NCI-H82 (cell line): Measurements from ENCODE around the gene STX2.
A peak's percentile ranks its signal among the peaks of the same experiment; 100 is the strongest.
"Not testable (repeated sequence)": the region's sequence is repeated elsewhere in the genome, so short reads cannot be mapped to it uniquely, and the experiment has no call there.

Experiments used
- DNase-seq: peaks from one replicate; lab custom pipeline; 2025; lab: John Stamatoyannopoulos, UW

Gene STX2

DNA sequence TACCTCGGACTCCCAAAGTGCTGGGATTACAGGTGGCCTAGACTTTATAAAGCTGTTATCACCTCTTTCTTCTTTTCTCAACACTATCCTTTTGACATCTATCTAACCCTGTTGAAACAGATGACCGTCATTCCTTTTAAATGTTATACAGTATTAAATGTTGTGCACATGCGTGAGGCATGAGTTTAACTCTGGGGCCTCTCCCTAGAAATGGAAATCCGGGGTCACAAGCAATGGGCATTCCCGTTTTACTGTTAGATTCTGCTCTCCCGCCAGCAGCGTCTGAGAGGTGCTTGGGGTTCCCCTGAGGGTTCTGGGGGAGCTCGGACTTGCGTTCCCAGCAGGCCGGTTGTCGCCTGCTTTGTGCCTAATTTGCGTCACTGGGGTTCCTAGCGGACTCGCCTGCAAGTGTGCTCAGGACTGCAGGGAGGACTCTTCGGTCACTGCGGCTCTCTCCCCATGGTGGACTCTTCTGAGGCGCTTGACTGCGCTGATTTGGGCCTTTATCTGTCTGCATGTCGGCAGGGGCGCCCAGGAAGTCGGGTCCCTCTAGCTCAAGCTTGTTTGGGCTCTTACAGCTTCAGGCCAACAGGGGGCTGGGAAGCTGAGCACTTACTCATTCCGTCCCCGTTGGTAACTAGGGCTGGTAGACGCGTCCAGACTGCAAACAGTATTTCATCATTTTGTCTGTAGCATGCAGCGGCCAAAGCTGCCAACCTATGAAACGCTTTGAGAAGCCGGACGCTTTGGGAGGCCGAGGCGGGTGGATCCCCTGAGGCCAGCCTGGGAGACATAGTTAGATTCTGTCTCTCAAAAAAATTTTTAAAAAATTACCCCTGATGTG lies 31.6 kb upstream of the STX2 start:
- peak; percentile 75 for DNase-seq

DNA sequence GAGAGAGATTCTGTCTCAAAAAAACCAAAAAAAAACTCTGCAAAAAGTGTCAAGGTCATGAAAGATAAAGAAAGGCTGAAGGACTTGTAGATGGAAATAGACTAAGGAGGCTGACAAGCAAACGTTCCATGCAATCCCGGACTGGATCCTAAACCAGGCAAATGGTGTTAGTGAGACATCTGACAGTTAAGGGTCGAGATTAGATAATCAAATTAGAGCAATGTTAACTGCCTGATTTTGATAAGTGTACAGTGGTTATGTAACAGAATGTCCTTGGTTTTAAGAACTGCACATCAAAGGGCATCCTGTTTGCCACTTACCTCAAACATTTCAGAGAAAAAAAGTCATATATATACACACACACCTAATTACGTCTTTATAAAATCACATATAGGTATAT lies 29.4 kb upstream of the STX2 start:
- peak; percentile 21 for DNase-seq

GRCh38 chr12:130863298-130863697 lies 24.2 kb upstream of the STX2 start:
- no peak for DNase-seq

DNA sequence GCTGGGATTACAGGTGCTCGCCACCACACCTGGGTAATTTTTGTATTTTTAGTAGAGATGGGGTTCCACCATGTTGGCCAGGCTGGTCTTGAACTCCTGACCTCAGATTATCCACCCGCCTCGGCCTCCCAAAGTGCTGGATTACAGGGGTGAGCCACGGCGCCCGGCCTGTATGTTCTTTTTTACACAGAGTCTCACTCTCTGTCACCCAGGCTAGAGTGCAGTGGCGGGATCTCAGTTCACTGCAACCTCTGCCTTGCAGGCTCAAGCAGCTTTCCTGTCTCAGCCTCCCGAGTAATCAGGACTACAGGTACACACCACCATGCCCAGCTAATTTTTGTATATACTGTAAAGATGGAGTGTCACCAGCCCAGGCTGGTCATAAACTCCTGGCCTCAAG lies 23.7 kb upstream of the STX2 start:
- DNase-seq, result not testable (repeated sequence)

DNA sequence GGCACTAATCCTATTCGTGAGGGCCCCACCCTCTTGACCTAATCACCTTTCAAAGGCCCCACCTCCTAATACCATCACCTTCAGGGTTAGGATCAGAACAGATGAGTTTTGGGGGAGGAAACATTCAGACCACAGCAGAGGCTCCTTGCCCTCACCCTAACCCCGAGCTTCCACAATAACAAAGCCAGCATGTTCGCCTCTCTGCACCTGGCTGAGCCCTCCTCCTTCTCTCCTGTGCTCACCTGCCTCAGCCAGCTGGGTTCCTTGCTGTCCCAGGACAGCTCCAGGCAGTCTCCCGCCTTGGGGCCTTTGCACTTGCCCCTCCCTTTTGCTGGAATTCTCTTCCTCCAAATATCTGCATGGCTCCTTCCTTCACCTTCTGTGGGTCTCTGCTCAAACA lies 23.1 kb upstream of the STX2 start:
- no peak for DNase-seq

DNA sequence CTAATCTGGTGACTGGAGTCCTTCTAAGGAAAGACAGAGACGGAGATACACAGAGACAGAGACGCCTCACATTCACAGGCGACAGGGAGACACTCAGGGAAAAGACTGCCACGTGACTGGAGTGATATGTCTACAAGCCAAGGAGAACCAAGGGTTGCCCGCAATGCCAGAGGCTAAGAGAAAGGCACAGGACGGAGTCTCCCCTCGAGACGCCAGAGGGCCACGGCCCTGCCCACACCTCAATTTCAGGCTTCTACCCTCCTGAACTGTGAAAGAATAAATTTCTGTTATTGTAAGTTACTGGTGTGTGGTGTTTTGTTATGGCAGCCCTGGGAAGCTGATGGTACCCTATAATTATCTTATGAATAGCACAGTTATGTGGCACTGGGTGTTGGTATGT lies 21.3 kb upstream of the STX2 start:
- no peak for DNase-seq

GRCh38 chr12:130859161-130859560 lies 20.1 kb upstream of the STX2 start:
- DNase-seq, result no peak

DNA sequence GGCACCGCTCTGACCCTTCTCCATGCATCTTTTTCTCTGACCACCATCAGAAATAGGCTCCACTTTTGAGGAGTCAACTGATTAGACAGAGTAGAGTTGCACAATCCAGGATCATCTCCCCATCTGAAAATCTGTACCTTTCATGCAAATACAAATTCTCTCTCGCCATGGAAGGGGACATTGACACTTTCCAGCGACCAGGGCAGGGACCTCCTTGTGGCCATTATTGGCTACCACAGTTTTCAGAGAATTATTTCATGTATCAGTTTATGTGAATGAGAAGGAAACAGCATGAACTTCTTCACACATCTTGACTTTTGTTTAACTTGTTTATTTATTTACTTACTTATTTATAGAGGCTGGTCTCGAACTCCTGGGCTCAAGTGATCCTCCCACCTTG lies 19.0 kb upstream of the STX2 start:
- no peak for DNase-seq

DNA sequence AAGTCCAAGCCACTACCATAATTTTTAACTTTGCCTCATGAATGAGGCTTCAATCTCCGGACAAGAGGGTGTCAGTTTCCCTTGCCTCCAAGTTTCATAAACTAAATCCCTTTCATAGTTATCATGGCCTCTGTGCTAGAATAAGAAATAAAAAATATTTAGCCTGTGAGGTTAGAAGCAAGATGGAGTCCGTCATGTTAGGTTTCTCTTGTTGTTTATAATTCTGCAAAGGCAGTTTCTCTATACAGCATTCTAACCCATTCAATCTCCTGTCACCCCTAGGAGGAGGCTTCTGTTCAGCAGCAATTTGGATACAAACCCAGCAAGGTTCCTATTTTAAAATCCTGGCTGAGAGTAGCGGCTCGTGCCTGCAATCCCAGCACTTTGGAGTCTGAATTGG lies 17.0 kb upstream of the STX2 start:
- no peak for DNase-seq

GRCh38 chr12:130850418-130851021 lies 11.5 kb upstream of the STX2 start:
- DNase-seq, result no peak

DNA sequence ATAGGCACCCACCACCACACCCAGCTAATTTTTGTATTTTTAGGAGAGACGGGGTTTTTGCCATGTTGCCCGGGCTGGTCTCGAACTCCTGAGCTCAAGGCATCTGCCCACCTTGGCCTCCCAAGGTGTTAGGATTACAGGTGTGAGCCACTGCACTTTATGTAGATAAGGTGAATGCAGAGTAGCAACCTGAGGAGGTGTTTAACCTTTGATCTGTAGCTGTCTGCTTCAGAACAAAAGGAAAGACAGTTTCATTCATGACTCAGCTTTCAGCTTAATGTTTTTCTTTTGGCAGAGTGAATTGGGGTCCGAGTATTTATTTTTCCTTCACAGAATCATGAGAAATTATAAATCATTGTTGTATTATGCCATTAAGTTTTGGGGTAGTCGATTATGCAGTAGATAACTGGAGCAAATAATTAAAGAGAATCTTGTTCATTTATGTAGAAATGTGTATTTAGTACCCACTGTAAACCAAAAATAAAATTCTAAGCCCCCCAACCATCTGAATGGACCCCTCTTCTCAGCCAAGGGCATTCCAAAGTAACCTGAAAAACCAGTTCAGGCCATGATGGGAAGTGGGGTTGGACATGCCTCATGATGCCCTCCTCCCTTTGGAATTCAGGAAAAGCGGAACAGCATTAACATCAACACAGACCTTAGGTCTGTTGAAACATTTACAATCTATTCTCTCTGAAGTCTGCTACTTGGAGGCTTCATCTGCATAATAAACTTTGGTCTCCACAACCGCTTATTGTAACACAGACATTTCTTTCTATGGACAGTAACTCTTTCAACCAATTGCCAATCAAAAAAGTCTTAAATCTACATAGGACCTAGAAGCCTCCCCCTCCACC lies 10.7 kb upstream of the STX2 start:
- no peak for DNase-seq

DNA sequence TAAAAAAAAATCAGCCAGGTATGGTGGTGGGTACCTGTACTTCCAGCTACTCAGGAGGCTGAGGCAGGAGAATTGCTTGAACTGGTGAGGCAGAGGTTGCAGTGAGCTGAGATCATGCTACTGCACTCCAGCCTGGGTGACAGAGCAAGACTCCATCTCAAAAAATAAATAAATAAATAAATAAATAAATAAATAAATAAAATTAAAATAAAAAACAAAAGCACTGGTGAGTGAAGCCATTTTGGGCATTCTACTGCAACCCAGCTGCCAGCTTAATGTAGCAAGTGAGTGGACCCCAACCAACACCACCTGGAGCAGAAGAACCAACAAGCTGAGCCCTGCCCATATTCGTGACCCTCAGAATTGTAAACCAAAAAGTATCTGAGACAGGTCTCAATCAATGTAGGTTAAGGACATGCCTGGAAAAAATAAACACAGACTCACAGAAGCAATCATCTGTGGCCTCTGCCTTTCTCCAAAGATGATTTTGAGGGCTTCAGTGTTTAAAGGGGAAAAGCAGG lies 9.8 kb upstream of the STX2 start:
- not testable (repeated sequence) for DNase-seq

DNA sequence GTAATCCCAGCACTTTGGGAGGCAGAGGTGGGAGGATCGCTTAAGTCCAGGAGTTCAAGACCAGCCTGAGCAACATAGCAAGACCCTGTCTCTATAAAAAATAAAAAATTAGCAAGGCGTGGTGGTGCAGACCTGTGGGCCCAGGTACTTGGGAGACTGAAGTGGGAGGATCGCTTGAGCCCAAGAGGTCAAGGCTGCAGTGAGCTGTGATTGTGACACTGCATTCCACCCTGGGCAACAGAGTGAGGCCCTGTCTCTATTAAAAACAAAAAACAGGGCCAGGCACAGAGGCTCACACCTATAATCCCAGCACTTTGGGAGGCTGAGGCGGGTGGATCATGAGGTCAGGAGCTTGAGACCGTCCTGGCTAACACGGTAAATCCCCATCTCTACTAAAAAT lies 9.1 kb upstream of the STX2 start:
- not testable (repeated sequence) for DNase-seq

- no peak for DNase-seq
These were observed 8.1 kb upstream of the STX2 start for GRCh38 chr12:130847112-130847511.

DNA sequence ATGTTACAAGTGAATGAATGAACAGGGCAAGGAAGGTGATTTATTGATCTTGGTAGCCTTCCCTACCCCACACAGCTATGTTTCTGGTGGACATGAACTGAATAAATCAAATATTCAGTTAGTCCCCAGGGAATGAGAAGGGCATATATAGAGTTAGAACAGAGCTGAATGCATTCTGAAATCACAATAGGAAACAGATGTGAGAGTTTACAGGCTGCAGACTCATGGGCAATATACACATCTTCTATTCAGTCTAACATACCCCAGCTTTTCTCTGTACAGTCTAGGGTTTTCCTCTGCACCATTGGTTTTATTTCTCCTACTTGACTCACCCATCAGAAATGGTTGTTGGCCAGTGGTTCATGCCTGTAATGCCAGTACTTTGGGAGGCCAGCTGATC lies 7.3 kb upstream of the STX2 start:
- no peak for DNase-seq

- peak; percentile 73 for DNase-seq
These were observed 837 bp upstream of the STX2 start for GRCh38 chr12:130839770-130840404.

GRCh38 chr12:130838284-130838950 lies 633 bp downstream of the STX2 start:
- DNase-seq, result peak; percentile 82

DNA sequence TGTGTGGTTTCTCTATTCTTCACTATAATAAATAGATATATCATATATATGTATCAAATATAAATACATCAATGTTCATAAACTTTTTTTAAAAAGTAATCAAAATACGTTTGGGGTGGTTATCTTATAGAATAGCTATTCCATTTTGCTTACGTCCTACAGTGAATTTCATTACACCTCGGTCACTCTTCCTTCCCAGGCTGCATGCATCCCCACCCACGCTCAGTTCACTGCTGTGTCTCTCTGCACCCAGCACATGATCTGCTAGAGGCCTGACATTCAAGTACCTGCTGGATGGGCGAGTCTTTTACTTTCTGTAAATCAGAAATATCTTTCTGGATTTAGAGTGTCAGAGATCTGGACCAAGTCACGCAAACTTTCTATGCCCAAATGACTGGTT lies 3.6 kb downstream of the STX2 start:
- peak; percentile 51 for DNase-seq

DNA sequence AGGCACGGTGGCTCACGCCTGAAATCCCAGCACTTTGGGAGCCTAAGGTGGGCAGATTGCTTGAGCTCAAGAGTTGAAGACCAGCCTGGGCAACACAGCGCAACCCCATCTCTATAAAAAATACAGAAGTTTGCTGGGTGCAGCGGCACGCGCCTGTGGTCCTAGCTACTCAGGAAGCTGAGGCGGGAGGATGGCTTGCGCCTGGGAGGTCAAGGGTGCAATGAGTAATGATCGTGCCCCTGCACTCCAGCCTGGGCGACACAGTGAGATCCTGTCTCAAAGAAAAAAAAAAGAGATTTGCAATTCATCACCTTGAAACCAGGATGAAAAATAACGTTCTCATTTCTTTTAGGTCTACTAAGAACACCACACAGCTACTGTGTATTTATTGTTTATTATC lies 4.0 kb downstream of the STX2 start:
- no peak for DNase-seq

GRCh38 chr12:130832561-130833209 lies 6.4 kb downstream of the STX2 start:
- DNase-seq, result peak; percentile 18

- no peak for DNase-seq
These were observed 7.1 kb downstream of the STX2 start for GRCh38 chr12:130831876-130832405.
